ENCODE measurements around the gene IQGAP1. TPM values are rescaled to one million over a fixed set of nuclear protein-coding genes. Genes with fewer than 3 reads are reported as not detected.

Gene IQGAP1
- total and polyA plus RNA-seq, 2 experiments from 2014 or later, result 65.8 to 125 TPM

DNA sequence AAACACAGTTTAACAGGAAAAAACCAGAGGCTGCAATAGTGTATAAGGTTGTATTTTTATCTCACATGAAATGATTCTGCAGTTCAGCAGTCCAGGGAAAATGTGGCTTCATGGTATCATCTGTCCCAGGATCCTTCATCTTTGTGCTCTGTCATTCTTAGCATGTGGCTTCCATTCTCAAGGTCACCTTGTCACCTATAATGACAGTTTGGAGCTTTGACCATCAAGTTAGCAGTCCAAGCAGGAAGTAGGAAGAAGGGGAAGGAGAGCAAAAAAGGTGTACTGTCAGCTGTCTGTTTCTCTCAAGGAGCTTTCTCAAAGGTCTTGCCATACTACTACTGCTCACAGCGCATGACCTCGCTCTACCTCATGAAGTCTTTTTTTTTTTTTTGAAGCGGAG, 83.1 kb downstream of the IQGAP1 start:
- no peaks in the 10 kb centered on the region for H3K27me3 ChIP-seq
- no peak for DNase-seq (ENCODE audit: low spot score)
- TF ChIP-seq EZH2phosphoT487 (IDR thresholded peaks at IDR 0.05; ENCODE audit: low read depth, severe bottlenecking, unreplicated experiment) (no peak), EZH2 (IDR thresholded peaks at IDR 0.05; ENCODE audit: borderline replicate concordance) (no peak)
- TF ChIP-seq, protein P1, sequence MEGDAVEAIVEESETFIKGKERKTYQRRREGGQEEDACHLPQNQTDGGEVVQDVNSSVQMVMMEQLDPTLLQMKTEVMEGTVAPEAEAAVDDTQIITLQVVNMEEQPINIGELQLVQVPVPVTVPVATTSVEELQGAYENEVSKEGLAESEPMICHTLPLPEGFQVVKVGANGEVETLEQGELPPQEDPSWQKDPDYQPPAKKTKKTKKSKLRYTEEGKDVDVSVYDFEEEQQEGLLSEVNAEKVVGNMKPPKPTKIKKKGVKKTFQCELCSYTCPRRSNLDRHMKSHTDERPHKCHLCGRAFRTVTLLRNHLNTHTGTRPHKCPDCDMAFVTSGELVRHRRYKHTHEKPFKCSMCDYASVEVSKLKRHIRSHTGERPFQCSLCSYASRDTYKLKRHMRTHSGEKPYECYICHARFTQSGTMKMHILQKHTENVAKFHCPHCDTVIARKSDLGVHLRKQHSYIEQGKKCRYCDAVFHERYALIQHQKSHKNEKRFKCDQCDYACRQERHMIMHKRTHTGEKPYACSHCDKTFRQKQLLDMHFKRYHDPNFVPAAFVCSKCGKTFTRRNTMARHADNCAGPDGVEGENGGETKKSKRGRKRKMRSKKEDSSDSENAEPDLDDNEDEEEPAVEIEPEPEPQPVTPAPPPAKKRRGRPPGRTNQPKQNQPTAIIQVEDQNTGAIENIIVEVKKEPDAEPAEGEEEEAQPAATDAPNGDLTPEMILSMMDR (IDR thresholded peaks at IDR 0.05; ENCODE audit: poor library complexity), result no peak
- no peaks in the 10 kb centered on the region for H3K4me1 ChIP-seq (ENCODE audit: insufficient read depth)
- no peak overlapping the region for H2AFZ ChIP-seq
- H4K20me1 ChIP-seq (ENCODE audit: insufficient read depth, poor library complexity, severe bottlenecking), result no peaks in the 10 kb centered on the region
- no peak overlapping the region for H3K27ac ChIP-seq
- H3K9me2 ChIP-seq (replicated peaks; ENCODE audit: insufficient read depth), result no peaks in the 10 kb centered on the region
- no peak overlapping the region for H3K4me2 ChIP-seq
- H3K79me2 ChIP-seq, result no peaks in the 10 kb centered on the region
- H3K9me3 ChIP-seq (ENCODE audit: low read depth), result no peaks in the 10 kb centered on the region
- no peak overlapping the region for H3K4me3 ChIP-seq
- no peaks in the 10 kb centered on the region for H3K36me3 ChIP-seq (replicated peaks; ENCODE audit: insufficient read depth, low read depth)
- WGBS (ENCODE audit: low lambda C conversion rate, missing lambda C conversion rate), result 100% methylated on average over 3 of the region's 3 CpGs

GRCh38 chr15:90471769-90472168, 83.7 kb downstream of the IQGAP1 start:
- Histone ChIP-seq H3K27me3 (no peaks in the 10 kb centered on the region), H3K79me2 (no peaks in the 10 kb centered on the region), H3K4me3 (no peak overlapping the region), H2AFZ (no peak overlapping the region), H3K27ac (no peak overlapping the region), H3K9me2 (replicated peaks; ENCODE audit: insufficient read depth) (no peaks in the 10 kb centered on the region), H3K36me3 (replicated peaks; ENCODE audit: insufficient read depth, low read depth) (no peaks in the 10 kb centered on the region), H4K20me1 (ENCODE audit: insufficient read depth, poor library complexity, severe bottlenecking) (no peaks in the 10 kb centered on the region), H3K4me1 (ENCODE audit: insufficient read depth) (no peaks in the 10 kb centered on the region), H3K4me2 (no peak overlapping the region), H3K9me3 (ENCODE audit: low read depth) (no peaks in the 10 kb centered on the region)
- no peak for DNase-seq (ENCODE audit: low spot score)
- WGBS (ENCODE audit: low lambda C conversion rate, missing lambda C conversion rate), result 98% methylated on average over 4 of the region's 4 CpGs
- TF ChIP-seq EZH2phosphoT487 (IDR thresholded peaks at IDR 0.05; ENCODE audit: low read depth, severe bottlenecking, unreplicated experiment) (no peak), EZH2 (IDR thresholded peaks at IDR 0.05; ENCODE audit: borderline replicate concordance) (no peak)
- TF ChIP-seq, protein P1 (IDR thresholded peaks at IDR 0.05; ENCODE audit: poor library complexity), result no peak

DNA sequence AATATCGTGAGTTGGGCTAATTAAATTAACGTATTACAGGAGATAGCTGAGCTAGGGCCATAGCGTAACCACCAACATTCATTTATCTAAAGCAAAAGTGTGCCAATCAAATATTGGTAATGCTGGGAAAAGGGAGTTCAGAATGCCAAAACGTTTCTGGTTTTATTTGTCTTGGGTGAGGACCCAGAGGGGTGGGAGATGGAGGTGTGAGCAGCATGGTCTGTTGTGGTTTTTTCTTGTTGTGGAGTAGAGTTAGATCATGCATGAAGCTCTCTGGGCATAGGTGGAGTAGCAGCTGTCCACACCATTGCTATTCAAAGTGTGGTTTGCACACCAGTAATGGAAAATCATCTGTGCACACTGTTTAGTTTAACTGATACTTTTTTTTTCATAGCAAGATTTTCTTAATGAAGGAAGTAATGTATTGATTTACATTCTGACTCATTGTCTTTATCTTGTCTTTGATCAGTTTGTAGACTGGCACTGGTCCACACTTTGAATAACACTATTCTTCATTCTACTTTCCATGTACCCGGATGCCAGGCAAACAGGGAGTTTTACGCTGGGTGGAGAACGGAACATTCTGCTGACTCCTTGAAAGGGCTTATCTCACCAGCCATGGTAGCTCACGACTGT, 90.9 kb downstream of the IQGAP1 start:
- H3K27ac ChIP-seq, result no peak overlapping the region
- H3K27me3 ChIP-seq, result no peaks in the 10 kb centered on the region
- H3K9me3 ChIP-seq (ENCODE audit: low read depth), result no peaks in the 10 kb centered on the region
- H3K4me2 ChIP-seq, result no peak overlapping the region
- no peak for TF ChIP-seq EZH2phosphoT487 (IDR thresholded peaks at IDR 0.05; ENCODE audit: low read depth, severe bottlenecking, unreplicated experiment)
- TF ChIP-seq, protein P1 (IDR thresholded peaks at IDR 0.05; ENCODE audit: poor library complexity), result no peak
- TF ChIP-seq EZH2 (IDR thresholded peaks at IDR 0.05; ENCODE audit: borderline replicate concordance), result no peak
- DNase-seq (ENCODE audit: low spot score), result no peak
- no peaks in the 10 kb centered on the region for H3K36me3 ChIP-seq (replicated peaks; ENCODE audit: insufficient read depth, low read depth)
- no peak overlapping the region for H2AFZ ChIP-seq
- 92% methylated on average over 8 of the region's 8 CpGs for WGBS (ENCODE audit: low lambda C conversion rate, missing lambda C conversion rate)
- H3K9me2 ChIP-seq (replicated peaks; ENCODE audit: insufficient read depth), result no peaks in the 10 kb centered on the region
- no peaks in the 10 kb centered on the region for H4K20me1 ChIP-seq (ENCODE audit: insufficient read depth, poor library complexity, severe bottlenecking)
- H3K79me2 ChIP-seq, result no peaks in the 10 kb centered on the region
- no peak overlapping the region for H3K4me3 ChIP-seq
- H3K4me1 ChIP-seq (ENCODE audit: insufficient read depth), result no peaks in the 10 kb centered on the region

Data from hepatocyte (in vitro differentiated cells).